Lung (tissue), 12 donors: Measurements from ENCODE around the gene TLCD3A. TPM values are rescaled to one million over a fixed set of nuclear protein-coding genes. Genes with fewer than 3 reads are reported as not detected.
A peak's percentile ranks its signal among the peaks of the same experiment; 100 is the strongest.

Experiments used
- ATAC-seq: fragments of 200-7000 bp; cut with Tn5 transposase; one replicate; pipeline ENCODE4 v1.9.1; 2020; ENCODE audit warnings: moderate number of reproducible peaks; ENCODE audit not compliant: insufficient read depth, low FRiP score
- DNase-seq, 3 donors: peaks; one replicate each; pipeline ENCODE4 v3.0.0-alpha.2; 2013 to 2017
- H3K27ac ChIP-seq, 2 donors: one replicate each; pipeline ENCODE4 v1.5.1; 2013; ENCODE audit warnings: mild to moderate bottlenecking in 2 of 2, moderate library complexity in 2 of 2, control low read depth in 1 of 2, inconsistent platforms in 1 of 2, low read depth in 1 of 2, low read length in 1 of 2
- H3K27me3 ChIP-seq, 3 donors: one replicate each; pipeline ENCODE4 v1.5.1; 2013; ENCODE audit warnings: low read length in 2 of 3; ENCODE audit not compliant: control insufficient read depth in 3 of 3, insufficient read depth in 3 of 3
- H3K36me3 ChIP-seq, 4 donors: one replicate each; pipeline ENCODE4 v1.5.1; 2013; ENCODE audit warnings: low read length in 4 of 4, mild to moderate bottlenecking in 1 of 4, moderate library complexity in 1 of 4; ENCODE audit not compliant: control insufficient read depth in 4 of 4, insufficient read depth in 4 of 4
- H3K4me1 ChIP-seq, 5 donors: one replicate each; pipeline ENCODE4 v1.5.1; 2013; ENCODE audit warnings: low read length in 5 of 5, mild to moderate bottlenecking in 2 of 5, moderate library complexity in 1 of 5; ENCODE audit not compliant: control insufficient read depth in 5 of 5, insufficient read depth in 5 of 5
- H3K4me3 ChIP-seq: one replicate; pipeline ENCODE4 v1.5.1; 2013; ENCODE audit warnings: mild to moderate bottlenecking, control low read depth, moderate library complexity
- H3K9ac ChIP-seq, 2 donors: one replicate each; pipeline ENCODE4 v1.5.1; 2013; ENCODE audit warnings: low read length in 2 of 2, control low read depth in 1 of 2; ENCODE audit not compliant: insufficient read depth in 1 of 2
- H3K9me3 ChIP-seq, 4 donors: one replicate each; pipeline ENCODE4 v1.5.1; 2013; ENCODE audit warnings: low read length in 3 of 4, mild to moderate bottlenecking in 1 of 4, moderate library complexity in 1 of 4; ENCODE audit not compliant: control insufficient read depth in 4 of 4, insufficient read depth in 3 of 4
- CTCF ChIP-seq: IDR thresholded peaks from 2 replicates; pipeline ENCODE4 v1.5.1; 2012; ENCODE audit warnings: mild to moderate bottlenecking; ENCODE audit errors: control extremely low read depth, extremely low read depth
- WGBS, 2 donors: extraction: QIAGEN DNeasy Blood & Tissue Kit; methylation state at CpG; one replicate each; pipeline ENCODE4 v1.1.7; 2013; 5-methylcytosine and 5-hydroxymethylcytosine counted together
- polyA plus RNA-seq, 2 donors: library from polyadenylated mRNA; stranded (reverse); fragments of 200-250 nt; gene quantifications; one replicate each; pipeline ENCODE4 v1.2.1, GENCODE V29; 2013
- total RNA-seq, 2 donors: library from RNA; depleted of rRNA in 1 of 2; stranded (reverse); fragments of >200 nt in 1 of 2; gene quantifications; one replicate each; pipeline ENCODE4 v1.2.1, GENCODE V29; 2014 to 2021
- donor health status: control.
- donor health status: control.
- donor health status: Bipolar disorder and iron deficiency.
- donor health status: healthy.
- donor health status: DM: yes; HTN: yes; CAD: no.

The TLCD3A gene
- total and polyA plus RNA-seq, 4 donors, result 8.4 to 16.2 (median 11.0) TPM

GRCh38 chr17:699345-699744 is 33.1 kb upstream of the TLCD3A start:
- Histone ChIP-seq H3K9ac (peak overlapping the region in 1 of 2 donors; percentile 14), H3K4me3 (no peak overlapping the region), H3K36me3 (peaks cover 9 to 19% (median 16%) of the 10 kb centered on the region in 4 donors), H3K27ac (no peak overlapping the region), H3K9me3 (no peaks in the 10 kb centered on the region), H3K27me3 (no peaks in the 10 kb centered on the region), H3K4me1 (peaks cover 0 to 8% (median 3%) of the 10 kb centered on the region in 5 donors)
- TF ChIP-seq CTCF, result no peak
- ATAC-seq (no peak), DNase-seq (peak in 2 of 3 donors; percentile 48 to 52)
- WGBS, 2 donors, result 35 to 46% methylated on average over 7 of the region's 7 CpGs

GRCh38 chr17:700504-701094 is 31.8 kb upstream of the TLCD3A start:
- 67 to 88% methylated on average over 1 of the region's 1 CpG for WGBS, 2 donors
- ATAC-seq (no peak), DNase-seq (peak in 2 of 3 donors; percentile 49 to 52)
- Histone ChIP-seq H3K4me1 (peaks cover 0 to 8% (median 3%) of the 10 kb centered on the region in 5 donors), H3K27me3 (no peaks in the 10 kb centered on the region), H3K27ac (no peak overlapping the region), H3K4me3 (no peak overlapping the region), H3K9ac (no peak overlapping the region), H3K9me3 (no peaks in the 10 kb centered on the region), H3K36me3 (peaks cover 6 to 14% (median 10%) of the 10 kb centered on the region in 4 donors)
- TF ChIP-seq CTCF, result peak; percentile 64

GRCh38 chr17:703081-703875 is 29.1 kb upstream of the TLCD3A start:
- WGBS, 2 donors, result 71 to 75% methylated on average over 12 of the region's 12 CpGs
- no peaks in the 10 kb centered on the region for H3K9me3 ChIP-seq
- no peaks in the 10 kb centered on the region for H3K27me3 ChIP-seq
- no peak for ATAC-seq
- no peak for TF ChIP-seq CTCF
- H3K4me3 ChIP-seq, result no peak overlapping the region
- no peak for DNase-seq
- peaks cover 0 to 5% (median 3%) of the 10 kb centered on the region in 5 donors for H3K4me1 ChIP-seq
- H3K36me3 ChIP-seq, result peaks cover 0 to 7% (median 4%) of the 10 kb centered on the region in 4 donors
- H3K9ac ChIP-seq, result no peak overlapping the region
- no peak overlapping the region for H3K27ac ChIP-seq
